ENCODE measurements around the gene SEC31A. TPM values are rescaled to one million over a fixed set of nuclear protein-coding genes. Genes with fewer than 3 reads are reported as not detected.

Gene SEC31A
- polyA plus RNA-seq, 4 donors, result 95.3 to 376 (median 164) TPM

DNA sequence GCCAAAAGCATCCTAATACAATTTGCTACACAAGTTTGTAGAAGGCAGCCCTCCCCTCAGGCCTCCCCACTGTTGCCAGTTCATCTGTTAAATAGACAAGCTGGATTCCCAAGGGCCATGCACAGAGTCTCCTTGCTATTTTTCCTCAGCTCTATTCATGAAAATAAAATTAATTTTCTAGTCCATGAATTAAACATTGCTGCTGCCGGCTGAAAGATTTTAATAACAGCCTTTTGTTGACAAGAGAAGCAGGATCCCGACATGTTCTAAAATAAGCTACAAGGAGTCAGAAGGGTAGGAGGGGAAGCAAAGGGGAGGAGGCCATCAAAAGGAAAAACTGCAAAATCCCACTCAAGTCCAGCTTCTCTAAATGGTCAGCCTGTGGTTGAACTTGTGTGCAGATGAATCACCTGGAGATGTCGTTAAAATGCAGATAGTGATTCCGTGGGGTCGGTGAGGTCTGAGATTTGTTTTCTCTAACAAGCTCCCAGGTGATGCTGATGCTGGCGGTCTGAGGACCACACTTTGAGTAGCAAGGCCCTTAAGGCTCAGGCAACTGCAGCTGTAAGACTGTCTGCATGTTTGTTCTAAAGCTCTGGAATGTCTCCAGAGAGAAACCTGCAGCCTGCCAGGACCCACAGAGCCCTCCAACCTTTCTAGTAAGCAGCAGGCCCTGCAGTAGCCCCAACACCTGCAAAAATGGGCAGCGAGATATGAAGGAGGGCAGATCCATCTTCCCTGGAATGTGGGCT is 101.8 kb downstream of the SEC31A start:
- FAIRE-seq (no peak), DNase-seq (no peak)
- WGBS, 3 donors, result 61 to 65% (median 64%) methylated on average over 7 of the region's 7 CpGs
- Histone ChIP-seq H3K9me3 (ENCODE audit: control insufficient read depth in 2 of 2, insufficient read depth in 1 of 2, low read depth in 1 of 2, low read length in 1 of 2) (peaks cover 0 to 8% of the 10 kb centered on the region in 2 donors), H3K4me1 (ENCODE audit: control insufficient read depth in 3 of 3, insufficient read depth in 2 of 3, low read depth in 1 of 3, low read length in 2 of 3) (peaks cover 6 to 29% (median 6%) of the 10 kb centered on the region in 3 donors), H3K27ac (ENCODE audit: low read depth in 1 of 3, low read length in 2 of 3) (no peak overlapping the region), H3K36me3 (ENCODE audit: control insufficient read depth in 3 of 3, insufficient read depth in 2 of 3, low read depth in 1 of 3, low read length in 3 of 3) (peaks cover 0 to 6% (median 0%) of the 10 kb centered on the region in 3 donors), H3K4me3 (ENCODE audit: low read depth in 1 of 3, low read length in 3 of 3) (no peak overlapping the region), H3K27me3 (ENCODE audit: control insufficient read depth in 3 of 3, insufficient read depth in 3 of 3, low read length in 3 of 3) (no peaks in the 10 kb centered on the region)

DNA sequence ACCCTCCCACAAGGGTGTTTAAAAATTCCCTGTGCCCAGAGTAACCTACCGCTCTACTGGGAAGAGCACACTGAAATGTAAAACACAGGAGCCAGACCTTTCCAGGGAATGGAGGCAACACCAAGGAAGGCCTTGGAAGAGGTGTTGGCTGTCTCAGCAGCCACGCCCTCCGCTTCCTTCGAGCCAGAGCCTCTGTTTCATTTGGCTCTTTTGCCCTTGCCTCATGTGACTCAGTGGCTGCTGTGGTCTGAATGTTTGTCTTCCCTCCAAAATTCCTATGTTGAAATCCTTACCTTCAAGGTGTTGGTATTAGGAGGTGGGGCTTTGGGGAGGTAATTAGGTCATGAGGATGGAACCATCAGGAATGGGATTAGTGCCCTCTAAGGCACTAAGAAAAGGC is 103.6 kb downstream of the SEC31A start:
- no peak for FAIRE-seq
- Histone ChIP-seq H3K9me3 (ENCODE audit: control insufficient read depth in 2 of 2, insufficient read depth in 1 of 2, low read depth in 1 of 2, low read length in 1 of 2) (peaks cover 0 to 8% of the 10 kb centered on the region in 2 donors), H3K36me3 (ENCODE audit: control insufficient read depth in 3 of 3, insufficient read depth in 2 of 3, low read depth in 1 of 3, low read length in 3 of 3) (peaks cover 0 to 6% (median 0%) of the 10 kb centered on the region in 3 donors), H3K4me1 (ENCODE audit: control insufficient read depth in 3 of 3, insufficient read depth in 2 of 3, low read depth in 1 of 3, low read length in 2 of 3) (peaks cover 6 to 41% (median 6%) of the 10 kb centered on the region in 3 donors), H3K4me3 (ENCODE audit: low read depth in 1 of 3, low read length in 3 of 3) (no peak overlapping the region), H3K27ac (ENCODE audit: low read depth in 1 of 3, low read length in 2 of 3) (no peak overlapping the region), H3K27me3 (ENCODE audit: control insufficient read depth in 3 of 3, insufficient read depth in 3 of 3, low read length in 3 of 3) (no peaks in the 10 kb centered on the region)
- DNase-seq, result no peak
- 76 to 84% (median 80%) methylated on average over 4 of the region's 4 CpGs for WGBS, 3 donors

DNA sequence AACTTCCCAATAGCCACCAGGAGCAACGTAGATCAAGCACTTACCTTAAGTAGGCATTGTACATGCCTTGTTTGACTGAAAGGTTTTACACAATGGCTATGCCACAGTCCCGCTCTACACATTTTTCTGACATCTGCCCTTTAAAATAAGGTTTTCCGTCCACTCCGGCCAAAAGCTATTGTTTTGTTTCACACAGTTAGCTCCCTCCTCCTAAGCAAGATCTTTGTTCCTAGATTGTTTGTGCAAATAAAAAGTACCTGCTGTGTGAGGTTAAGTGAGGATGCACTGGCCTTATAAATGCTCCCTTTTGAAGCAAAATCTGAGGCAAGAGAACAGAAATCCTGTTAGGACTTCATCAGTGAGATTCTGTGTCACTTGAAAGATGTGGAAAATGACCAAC is 104.1 kb downstream of the SEC31A start:
- FAIRE-seq (no peak), DNase-seq (no peak)
- Histone ChIP-seq H3K4me1 (ENCODE audit: control insufficient read depth in 3 of 3, insufficient read depth in 2 of 3, low read depth in 1 of 3, low read length in 2 of 3) (peaks cover 6 to 47% (median 6%) of the 10 kb centered on the region in 3 donors), H3K36me3 (ENCODE audit: control insufficient read depth in 3 of 3, insufficient read depth in 2 of 3, low read depth in 1 of 3, low read length in 3 of 3) (peaks cover 0 to 6% (median 0%) of the 10 kb centered on the region in 3 donors), H3K9me3 (ENCODE audit: control insufficient read depth in 2 of 2, insufficient read depth in 1 of 2, low read depth in 1 of 2, low read length in 1 of 2) (peaks cover 0 to 8% of the 10 kb centered on the region in 2 donors), H3K27ac (ENCODE audit: low read depth in 1 of 3, low read length in 2 of 3) (no peak overlapping the region), H3K4me3 (ENCODE audit: low read depth in 1 of 3, low read length in 3 of 3) (no peak overlapping the region), H3K27me3 (ENCODE audit: control insufficient read depth in 3 of 3, insufficient read depth in 3 of 3, low read length in 3 of 3) (no peaks in the 10 kb centered on the region)
- WGBS, 3 donors, result 62 to 87% (median 68%) methylated on average over 4 of the region's 4 CpGs

DNA sequence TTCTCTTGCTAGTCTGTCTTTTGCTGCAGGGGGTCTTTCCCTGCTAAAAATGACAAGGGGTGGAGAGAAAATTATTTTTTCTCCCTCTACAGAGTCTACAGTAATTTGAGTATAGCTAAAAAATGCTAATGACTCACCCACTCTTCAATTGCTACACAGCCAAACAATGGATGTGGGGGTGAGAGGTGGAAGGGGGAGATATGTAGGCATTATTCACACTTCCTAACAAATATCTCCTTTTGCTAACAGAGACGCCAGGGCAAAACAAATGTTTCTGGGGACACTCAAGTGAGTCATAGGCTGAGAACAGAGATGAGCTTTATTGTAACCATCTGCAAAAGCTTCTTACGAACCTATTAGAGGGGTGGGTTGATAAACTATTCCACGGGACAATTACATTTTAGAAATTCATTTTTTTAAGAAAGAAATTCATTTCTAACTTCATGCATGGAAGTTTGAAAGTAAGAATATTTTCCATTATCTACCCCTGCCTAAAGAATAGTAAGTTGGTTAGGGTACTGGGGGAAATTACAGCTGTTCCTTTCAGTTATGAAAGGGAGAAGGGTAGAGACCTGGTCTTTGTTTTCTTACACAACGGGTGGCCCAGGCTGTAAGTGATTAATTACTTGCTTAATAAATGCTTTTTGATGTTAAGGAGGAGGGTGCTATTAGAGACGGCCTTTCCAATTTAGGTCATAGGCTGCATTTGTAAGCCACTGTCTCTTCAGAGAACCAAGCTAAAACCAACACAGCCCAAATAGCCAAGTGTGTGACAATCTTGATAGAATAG is 105.1 kb downstream of the SEC31A start:
- Histone ChIP-seq H3K4me1 (ENCODE audit: control insufficient read depth in 3 of 3, insufficient read depth in 2 of 3, low read depth in 1 of 3, low read length in 2 of 3) (peaks cover 6 to 57% (median 6%) of the 10 kb centered on the region in 3 donors), H3K9me3 (ENCODE audit: control insufficient read depth in 2 of 2, insufficient read depth in 1 of 2, low read depth in 1 of 2, low read length in 1 of 2) (peaks cover 0 to 8% of the 10 kb centered on the region in 2 donors), H3K36me3 (ENCODE audit: control insufficient read depth in 3 of 3, insufficient read depth in 2 of 3, low read depth in 1 of 3, low read length in 3 of 3) (peaks cover 0 to 6% (median 0%) of the 10 kb centered on the region in 3 donors), H3K27me3 (ENCODE audit: control insufficient read depth in 3 of 3, insufficient read depth in 3 of 3, low read length in 3 of 3) (no peaks in the 10 kb centered on the region), H3K27ac (ENCODE audit: low read depth in 1 of 3, low read length in 2 of 3) (peak overlapping the region in 2 of 3 donors; percentile 18 to 85), H3K4me3 (ENCODE audit: low read depth in 1 of 3, low read length in 3 of 3) (no peak overlapping the region)
- 16 to 41% (median 32%) methylated on average over 5 of the region's 5 CpGs for WGBS, 3 donors
- FAIRE-seq (no peak), DNase-seq (peak in 1 of 2 donors; percentile 15)

DNA sequence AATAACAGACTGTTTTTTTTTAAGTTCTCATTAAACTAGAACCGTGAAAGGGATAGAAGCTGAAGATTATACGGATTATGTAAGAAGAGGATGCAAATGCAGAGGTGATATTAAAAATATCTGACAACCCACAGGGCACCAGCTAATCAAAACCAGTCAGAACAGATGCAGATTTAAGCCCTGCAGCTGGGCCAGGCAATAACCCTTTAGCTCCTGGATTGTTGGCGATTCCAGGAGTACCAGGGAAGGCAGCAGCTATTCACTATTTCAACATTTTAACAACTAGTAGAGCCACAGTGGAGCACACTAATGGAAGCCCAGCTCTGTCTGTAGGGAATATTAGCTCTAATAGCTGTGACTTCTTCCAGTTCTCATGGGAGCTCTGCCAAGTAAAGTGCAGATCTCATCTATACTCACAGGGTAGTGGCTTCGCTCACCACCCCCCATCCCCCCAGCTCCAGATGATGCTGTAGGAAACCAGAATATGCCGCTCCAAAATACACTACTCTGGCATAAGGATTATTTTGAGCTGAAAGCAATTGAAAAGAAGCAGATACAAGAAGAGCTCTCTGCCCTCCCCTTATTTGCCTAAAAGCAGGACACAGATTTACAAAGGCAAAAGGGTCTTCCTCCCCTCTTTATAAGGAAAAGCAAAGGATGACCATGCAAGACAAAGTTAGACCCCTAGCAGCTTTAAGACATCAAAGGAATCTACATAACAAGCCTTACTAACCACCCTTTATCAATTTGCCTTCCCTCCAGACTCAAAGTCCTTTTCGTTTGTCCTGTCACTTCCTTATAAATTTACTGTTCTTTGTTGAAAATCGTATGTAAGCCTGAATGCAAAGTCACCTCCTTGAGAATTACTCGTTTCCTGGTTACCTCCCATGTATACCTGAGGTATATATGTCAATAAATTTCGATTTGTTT is 106.0 kb downstream of the SEC31A start:
- H3K4me3 ChIP-seq (ENCODE audit: low read depth in 1 of 3, low read length in 3 of 3), result no peak overlapping the region
- no peaks in the 10 kb centered on the region for H3K27me3 ChIP-seq (ENCODE audit: control insufficient read depth in 3 of 3, insufficient read depth in 3 of 3, low read length in 3 of 3)
- 12 to 35% (median 26%) methylated on average over 9 of the region's 9 CpGs for WGBS, 3 donors
- peak; percentile 51 to 79 for DNase-seq
- peaks cover 0 to 8% of the 10 kb centered on the region in 2 donors for H3K9me3 ChIP-seq (ENCODE audit: control insufficient read depth in 2 of 2, insufficient read depth in 1 of 2, low read depth in 1 of 2, low read length in 1 of 2)
- H3K4me1 ChIP-seq (ENCODE audit: control insufficient read depth in 3 of 3, insufficient read depth in 2 of 3, low read depth in 1 of 3, low read length in 2 of 3), result peaks cover 3 to 65% (median 6%) of the 10 kb centered on the region in 3 donors
- no peak for FAIRE-seq
- peak overlapping the region in 2 of 3 donors; percentile 14 to 85 for H3K27ac ChIP-seq (ENCODE audit: low read depth in 1 of 3, low read length in 2 of 3)
- peaks cover 0 to 6% (median 0%) of the 10 kb centered on the region in 3 donors for H3K36me3 ChIP-seq (ENCODE audit: control insufficient read depth in 3 of 3, insufficient read depth in 2 of 3, low read depth in 1 of 3, low read length in 3 of 3)

DNA sequence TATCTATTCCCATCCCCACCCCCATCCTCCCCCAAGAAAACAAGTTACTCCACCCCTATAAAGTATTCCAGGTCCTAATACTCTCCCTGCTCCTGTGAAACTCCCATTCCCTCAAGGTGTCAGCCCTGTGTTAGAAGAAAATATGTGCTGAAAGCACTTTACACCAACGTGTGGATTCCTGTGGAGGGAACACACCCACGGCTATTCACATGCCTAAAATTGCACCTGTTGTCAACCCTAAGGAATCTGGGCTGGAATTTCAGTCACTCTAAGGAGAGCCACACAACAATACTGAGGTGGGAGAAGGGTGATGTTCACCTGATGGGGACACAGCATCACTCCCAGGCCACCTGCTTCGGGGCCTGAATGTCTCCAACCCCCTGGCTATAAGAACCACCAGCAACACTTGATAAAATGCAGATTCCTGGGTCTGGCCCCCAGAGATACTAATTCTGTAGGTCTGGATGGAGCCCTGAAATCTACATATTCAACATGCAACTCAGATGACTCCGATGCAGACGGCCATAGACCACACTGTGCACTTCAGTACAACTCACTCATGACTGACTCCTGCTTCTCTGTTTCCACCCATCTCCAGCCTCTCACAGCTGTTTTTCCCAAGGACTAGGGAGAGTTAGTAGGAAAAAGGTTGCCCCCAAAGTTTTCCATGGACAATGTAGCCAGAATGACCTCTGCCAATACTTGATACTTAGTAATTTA is 108.2 kb downstream of the SEC31A start:
- DNase-seq, result peak in 1 of 2 donors; percentile 47
- FAIRE-seq, result no peak
- no peak overlapping the region for H3K4me3 ChIP-seq (ENCODE audit: low read depth in 1 of 3, low read length in 3 of 3)
- 56 to 64% (median 59%) methylated on average over 5 of the region's 5 CpGs for WGBS, 3 donors
- no peaks in the 10 kb centered on the region for H3K27me3 ChIP-seq (ENCODE audit: control insufficient read depth in 3 of 3, insufficient read depth in 3 of 3, low read length in 3 of 3)
- H3K4me1 ChIP-seq (ENCODE audit: control insufficient read depth in 3 of 3, insufficient read depth in 2 of 3, low read depth in 1 of 3, low read length in 2 of 3), result peaks cover 3 to 79% (median 6%) of the 10 kb centered on the region in 3 donors
- peaks cover 0 to 6% of the 10 kb centered on the region in 2 donors for H3K9me3 ChIP-seq (ENCODE audit: control insufficient read depth in 2 of 2, insufficient read depth in 1 of 2, low read depth in 1 of 2, low read length in 1 of 2)
- peaks cover 0 to 12% (median 0%) of the 10 kb centered on the region in 3 donors for H3K36me3 ChIP-seq (ENCODE audit: control insufficient read depth in 3 of 3, insufficient read depth in 2 of 3, low read depth in 1 of 3, low read length in 3 of 3)
- H3K27ac ChIP-seq (ENCODE audit: low read depth in 1 of 3, low read length in 2 of 3), result peak overlapping the region in 1 of 3 donors; percentile 84

DNA sequence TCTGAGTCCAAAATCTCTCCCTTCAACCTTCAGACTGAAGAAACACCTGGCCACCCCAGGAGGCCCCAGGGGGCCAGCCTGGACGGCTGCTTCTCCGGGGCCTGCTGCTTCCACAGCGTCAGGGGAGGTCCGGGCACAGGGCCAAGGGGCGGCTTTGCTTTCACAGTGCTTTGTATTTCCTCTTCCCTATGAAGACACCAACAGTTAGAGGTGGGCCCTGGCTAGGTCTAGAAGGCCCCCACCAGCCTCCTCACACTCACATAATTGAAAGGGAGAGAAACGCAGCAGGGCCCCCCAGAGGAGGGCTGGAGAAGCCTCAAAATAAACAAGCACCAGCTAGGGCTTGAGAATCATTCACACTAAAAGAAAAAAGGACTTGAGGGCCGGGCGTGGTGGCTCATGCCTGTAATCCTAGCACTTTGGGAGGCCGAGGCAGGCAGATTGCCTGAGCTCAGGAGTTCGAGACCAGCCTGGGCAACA is 110.2 kb downstream of the SEC31A start:
- Histone ChIP-seq H3K27ac (ENCODE audit: low read depth in 1 of 3, low read length in 2 of 3) (peak overlapping the region in 2 of 3 donors; percentile 53 to 84), H3K36me3 (ENCODE audit: control insufficient read depth in 3 of 3, insufficient read depth in 2 of 3, low read depth in 1 of 3, low read length in 3 of 3) (peaks cover 0 to 10% (median 0%) of the 10 kb centered on the region in 3 donors), H3K4me1 (ENCODE audit: control insufficient read depth in 3 of 3, insufficient read depth in 2 of 3, low read depth in 1 of 3, low read length in 2 of 3) (peaks cover 3 to 73% (median 5%) of the 10 kb centered on the region in 3 donors), H3K9me3 (ENCODE audit: control insufficient read depth in 2 of 2, insufficient read depth in 1 of 2, low read depth in 1 of 2, low read length in 1 of 2) (no peaks in the 10 kb centered on the region), H3K27me3 (ENCODE audit: control insufficient read depth in 3 of 3, insufficient read depth in 3 of 3, low read length in 3 of 3) (no peaks in the 10 kb centered on the region), H3K4me3 (ENCODE audit: low read depth in 1 of 3, low read length in 3 of 3) (no peak overlapping the region)
- FAIRE-seq (no peak), DNase-seq (peak; percentile 70 to 97)
- 16 to 29% (median 18%) methylated on average over 10 of the region's 10 CpGs for WGBS, 3 donors

All from small intestine (tissue), 7 donors.